GM18499 (cell line): Measurements from ENCODE around the gene TTC23L.
A peak's percentile ranks its signal among the peaks of the same experiment; 100 is the strongest.

Source experiments
- ATAC-seq: cut with Tn5 transposase; IDR thresholded peaks from one replicate; pipeline ENCODE4 v1.9.1; 2021; ENCODE audit warnings: moderate number of reproducible peaks; ENCODE audit not compliant: insufficient read depth, unreplicated experiment

TTC23L gene

GRCh38 chr5:34866989-34867471 is 28.1 kb downstream of the TTC23L start:
- no peak for ATAC-seq

- ATAC-seq = no peak
These were observed 28.7 kb downstream of the TTC23L start for GRCh38 chr5:34867660-34868059.

GRCh38 chr5:34868791-34869190 is 29.8 kb downstream of the TTC23L start:
- no peak for ATAC-seq

GRCh38 chr5:34869256-34869655 is 30.3 kb downstream of the TTC23L start:
- ATAC-seq = no peak

- ATAC-seq = no peak
These were observed 31.4 kb downstream of the TTC23L start for GRCh38 chr5:34870382-34870781.

GRCh38 chr5:34876275-34876674 is 37.3 kb downstream of the TTC23L start:
- no peak for ATAC-seq

GRCh38 chr5:34881246-34881645 is 42.3 kb downstream of the TTC23L start:
- no peak for ATAC-seq

- no peak for ATAC-seq
These were observed 47.6 kb downstream of the TTC23L start for GRCh38 chr5:34886392-34887119.

GRCh38 chr5:34889394-34889793 is 50.4 kb downstream of the TTC23L start:
- no peak for ATAC-seq

- ATAC-seq = no peak
These were observed 53.0 kb downstream of the TTC23L start for GRCh38 chr5:34891981-34892380.

- no peak for ATAC-seq
These were observed 53.5 kb downstream of the TTC23L start for GRCh38 chr5:34892414-34892813.

- no peak for ATAC-seq
These were observed 55.8 kb downstream of the TTC23L start for GRCh38 chr5:34894716-34895115.

- ATAC-seq = no peak
These were observed 56.9 kb downstream of the TTC23L start for GRCh38 chr5:34895641-34896419.

- ATAC-seq = no peak
These were observed 58.7 kb downstream of the TTC23L start for GRCh38 chr5:34897646-34898045.

GRCh38 chr5:34898258-34898895 is 59.4 kb downstream of the TTC23L start:
- no peak for ATAC-seq

- no peak for ATAC-seq
These were observed 60.1 kb downstream of the TTC23L start for GRCh38 chr5:34899066-34899465.

- no peak for ATAC-seq
These were observed 61.7 kb downstream of the TTC23L start for GRCh38 chr5:34900652-34901051.

- no peak for ATAC-seq
These were observed 64.3 kb downstream of the TTC23L start for GRCh38 chr5:34903260-34903659.

GRCh38 chr5:34905564-34905963 is 66.6 kb downstream of the TTC23L start:
- no peak for ATAC-seq

GRCh38 chr5:34913072-34913471 is 74.1 kb downstream of the TTC23L start:
- ATAC-seq = no peak

GRCh38 chr5:34914671-34915138 is 75.7 kb downstream of the TTC23L start:
- peak; percentile 2 for ATAC-seq
